ENCODE data around the gene HIF3A. TPM values are rescaled to one million over a fixed set of nuclear protein-coding genes. Genes with fewer than 3 reads are reported as not detected.

Gene HIF3A

DNA sequence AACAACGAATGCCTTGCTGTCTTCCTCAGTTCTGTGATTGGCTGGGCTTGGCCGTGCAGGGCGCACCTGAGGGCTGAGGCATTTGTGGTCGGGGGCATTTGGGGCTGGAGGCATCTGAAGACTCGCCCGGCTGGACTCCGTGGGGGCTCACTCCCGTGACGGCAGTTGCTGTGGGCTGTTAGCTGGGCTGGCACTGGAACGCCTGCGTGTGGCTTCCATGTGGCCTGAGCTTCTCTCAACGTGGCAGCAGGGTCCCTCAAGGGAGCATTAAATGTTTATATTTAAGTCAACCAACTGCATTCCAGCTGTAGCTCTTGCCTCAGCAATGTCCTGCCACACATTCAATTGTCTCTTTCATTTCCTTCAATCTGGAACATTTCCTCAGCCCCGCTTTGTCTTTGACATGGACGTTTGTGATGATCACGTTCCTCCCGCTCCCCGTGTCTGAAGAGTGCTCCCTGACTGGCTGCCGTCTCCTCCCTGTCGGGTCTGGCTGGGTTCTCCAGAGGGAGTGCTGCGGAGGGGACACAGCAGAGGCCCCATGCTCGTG lies 95.5 kb downstream of the HIF3A start:
- Histone ChIP-seq H3K23ac (ENCODE audit: low read depth, low read length, poor library complexity) (no peak overlapping the region), H3K4ac (ENCODE audit: low read length) (no peak overlapping the region), H2AFZ (ENCODE audit: low read length) (no peak overlapping the region), H4K8ac (ENCODE audit: low read depth, low read length) (no peak overlapping the region), H3K14ac (ENCODE audit: low read length) (no peak overlapping the region), H3K9me3 (replicated peaks in 1 of 2; ENCODE audit: control insufficient read depth in 2 of 2, insufficient read depth in 1 of 2, low read depth in 1 of 2, low read length in 2 of 2) (peaks cover 3 to 8% of the 10 kb centered on the region in 2 donors), H3K4me3 (ENCODE audit: low read length in 2 of 2) (no peak overlapping the region), H2BK15ac (ENCODE audit: low read length) (no peak overlapping the region), H2BK5ac (ENCODE audit: low read length) (no peak overlapping the region), H2BK120ac (ENCODE audit: low read depth, low read length) (no peak overlapping the region), H3K27ac (replicated peaks; ENCODE audit: low read length) (no peak overlapping the region), H3K18ac (ENCODE audit: low read length) (no peak overlapping the region), H3K4me2 (ENCODE audit: insufficient read depth, low read length, poor library complexity, severe bottlenecking) (no peak overlapping the region), H4K91ac (ENCODE audit: low read depth, low read length, poor library complexity) (no peak overlapping the region), H3K4me1 (ENCODE audit: control insufficient read depth in 2 of 2, insufficient read depth in 1 of 2, low read depth in 1 of 2, low read length in 2 of 2) (peaks cover 0 to 3% of the 10 kb centered on the region in 2 donors), H3K36me3 (replicated peaks in 1 of 2; ENCODE audit: control insufficient read depth in 2 of 2, insufficient read depth in 2 of 2, low read length in 2 of 2) (peaks cover 31 to 66% of the 10 kb centered on the region in 2 donors), H2AK5ac (ENCODE audit: low read depth, low read length) (no peak overlapping the region), H3K79me1 (ENCODE audit: low read depth, low read length) (peaks cover 2% of the 10 kb centered on the region), H3K9ac (ENCODE audit: low read depth, low read length, poor library complexity) (no peak overlapping the region), H3K27me3 (ENCODE audit: control insufficient read depth in 3 of 3, insufficient read depth in 3 of 3, low read depth in 1 of 3, low read length in 3 of 3) (no peaks in the 10 kb centered on the region), H2BK12ac (ENCODE audit: low read length) (no peak overlapping the region)
- DNase-seq (ENCODE audit: low spot score), result no peak
- no CpG with 5 or more reads among the region's 21 CpGs for WGBS, 2 donors (ENCODE audit: extremely low coverage in 2 of 2, insufficient read length in 2 of 2, insufficient replicate concordance in 1 of 2)

- no peak overlapping the region for H3K23ac ChIP-seq (ENCODE audit: low read depth, low read length, poor library complexity)
- H2BK15ac ChIP-seq (ENCODE audit: low read length), result no peak overlapping the region
- H3K4me3 ChIP-seq (ENCODE audit: low read length in 2 of 2), result no peak overlapping the region
- H3K4me1 ChIP-seq (ENCODE audit: control insufficient read depth in 2 of 2, insufficient read depth in 1 of 2, low read depth in 1 of 2, low read length in 2 of 2), result peaks cover 3% of the 10 kb centered on the region in 2 donors
- H3K9me3 ChIP-seq (replicated peaks in 1 of 2; ENCODE audit: control insufficient read depth in 2 of 2, insufficient read depth in 1 of 2, low read depth in 1 of 2, low read length in 2 of 2), result peaks cover 3 to 8% of the 10 kb centered on the region in 2 donors
- WGBS, 2 donors (ENCODE audit: extremely low coverage in 2 of 2, insufficient read length in 2 of 2, insufficient replicate concordance in 1 of 2), result no CpG with 5 or more reads among the region's 4 CpGs
- no peak for DNase-seq (ENCODE audit: low spot score)
- no peaks in the 10 kb centered on the region for H3K27me3 ChIP-seq (ENCODE audit: control insufficient read depth in 3 of 3, insufficient read depth in 3 of 3, low read depth in 1 of 3, low read length in 3 of 3)
- no peak overlapping the region for H2AFZ ChIP-seq (ENCODE audit: low read length)
- no peak overlapping the region for H4K91ac ChIP-seq (ENCODE audit: low read depth, low read length, poor library complexity)
- peaks cover 26 to 61% of the 10 kb centered on the region in 2 donors for H3K36me3 ChIP-seq (replicated peaks in 1 of 2; ENCODE audit: control insufficient read depth in 2 of 2, insufficient read depth in 2 of 2, low read length in 2 of 2)
- no peak overlapping the region for H2AK5ac ChIP-seq (ENCODE audit: low read depth, low read length)
- no peak overlapping the region for H2BK12ac ChIP-seq (ENCODE audit: low read length)
- peaks cover 2% of the 10 kb centered on the region for H3K79me1 ChIP-seq (ENCODE audit: low read depth, low read length)
- no peak overlapping the region for H3K4me2 ChIP-seq (ENCODE audit: insufficient read depth, low read length, poor library complexity, severe bottlenecking)
- H3K9ac ChIP-seq (ENCODE audit: low read depth, low read length, poor library complexity), result no peak overlapping the region
- no peak overlapping the region for H3K14ac ChIP-seq (ENCODE audit: low read length)
- H2BK5ac ChIP-seq (ENCODE audit: low read length), result no peak overlapping the region
- H3K18ac ChIP-seq (ENCODE audit: low read length), result no peak overlapping the region
- no peak overlapping the region for H3K27ac ChIP-seq (replicated peaks; ENCODE audit: low read length)
- no peak overlapping the region for H4K8ac ChIP-seq (ENCODE audit: low read depth, low read length)
- no peak overlapping the region for H3K4ac ChIP-seq (ENCODE audit: low read length)
- H2BK120ac ChIP-seq (ENCODE audit: low read depth, low read length), result no peak overlapping the region
Observed at GRCh38 chr19:46392837-46393236, 96.0 kb downstream of the HIF3A start.

Small RNA genes lying within 50 kb of the gene (small RNA-seq; reads per million reads assigned to genes)
- gene RNU6-924P (ENCODE audit: insufficient read depth), result not detected
